ENCODE measurements around the gene PLCB1. TPM values are rescaled to one million over a fixed set of nuclear protein-coding genes. Genes with fewer than 3 reads are reported as not detected.
A peak's percentile ranks its signal among the peaks of the same experiment; 100 is the strongest.

Gene PLCB1
- total and polyA plus RNA-seq, 2 of the 4 experiments (the other 2 are of a cell fraction): 5.6 to 16.1 TPM

DNA sequence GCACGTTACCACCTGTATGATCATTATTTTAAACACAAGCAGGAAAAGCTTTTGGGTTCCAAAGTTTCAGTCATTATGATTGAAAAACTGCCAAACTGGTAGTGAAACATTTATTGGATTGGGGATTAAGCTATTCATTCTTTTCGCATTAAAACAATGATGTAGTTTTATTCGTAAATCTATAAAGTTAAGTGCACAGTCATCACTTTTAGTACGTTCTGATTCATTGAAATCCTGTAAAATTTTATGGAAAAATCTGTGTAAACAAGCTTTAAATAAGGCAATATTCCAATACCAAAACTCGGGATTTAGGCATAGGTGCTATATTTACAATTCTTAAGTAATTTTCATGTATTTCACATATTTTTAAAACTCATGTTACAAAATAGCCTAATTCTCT lies 379.9 kb downstream of the PLCB1 start:
- Histone ChIP-seq H4K91ac (ENCODE audit: insufficient read depth, low read depth, low read length) (no peak overlapping the region), H3K36me3 (ENCODE audit: control insufficient read depth, insufficient read depth, low read length) (no peaks in the 10 kb centered on the region), H3K79me1 (ENCODE audit: low read depth in 1 of 2, low read length in 2 of 2) (no peaks in the 10 kb centered on the region), H4K8ac (ENCODE audit: low read depth in 2 of 2, low read length in 2 of 2) (no peak overlapping the region), H3K9me3 (ENCODE audit: control insufficient read depth, insufficient read depth, low read length) (no peaks in the 10 kb centered on the region), H4K5ac (ENCODE audit: low read depth, low read length) (no peak overlapping the region), H3K27me3 (ENCODE audit: control insufficient read depth, insufficient read depth, low read length) (no peaks in the 10 kb centered on the region), H2AK9ac (replicated peaks; ENCODE audit: low read depth, low read length, poor library complexity) (no peak overlapping the region), H2BK20ac (ENCODE audit: low read depth, low read length) (no peak overlapping the region), H3K9ac (ENCODE audit: low read depth, low read length) (no peak overlapping the region), H3K23ac (ENCODE audit: low read depth, low read length) (no peak overlapping the region), H2AK5ac (ENCODE audit: low read depth, low read length) (no peak overlapping the region), H3K27ac (ENCODE audit: insufficient read depth, low read length) (no peak overlapping the region), H3K9me1 (ENCODE audit: insufficient read depth, low read length) (no peaks in the 10 kb centered on the region; the same call in 1 of the 2 replicates), H3K4ac (ENCODE audit: low read depth, low read length) (no peak overlapping the region), H2BK15ac (ENCODE audit: low read depth, low read length) (no peak overlapping the region), H2BK5ac (ENCODE audit: low read depth, low read length, poor library complexity, severe bottlenecking) (no peak overlapping the region), H4K20me1 (ENCODE audit: insufficient read depth, low read length) (no peaks in the 10 kb centered on the region), H2BK120ac (ENCODE audit: low read depth, low read length) (no peak overlapping the region), H3K4me3 (ENCODE audit: insufficient read depth, low read depth, low read length) (no peak overlapping the region), H3K56ac (ENCODE audit: extremely low read depth, insufficient read depth, low read length) (no peak overlapping the region), H3K14ac (replicated peaks; ENCODE audit: low read depth, low read length) (no peak overlapping the region), H3K4me1 (ENCODE audit: control insufficient read depth, insufficient read depth, low read length) (no peaks in the 10 kb centered on the region), H2AFZ (replicated peaks; ENCODE audit: low read length, poor library complexity) (no peak overlapping the region), H3K18ac (ENCODE audit: low read depth, low read length) (no peak overlapping the region), H3K4me2 (ENCODE audit: low read depth, low read length) (no peak overlapping the region)
- dilution Hi-C loops (cut with HindIII; ENCODE audit: low sequenced_read_pairs, unreplicated experiment): no loop called here
- BruUV-seq (replicated peaks): no TSS peak
- DNase-seq: no peak
- POLR2A ChIA-PET (ENCODE audit: unreplicated experiment): no interaction called here
- intact Hi-C loops (cut with micrococcal nuclease): no loop called here
- in situ Hi-C loops (cut with MboI; ENCODE audit: low sequenced_read_pairs): no loop called here
- no CpG with 5 or more reads among the region's 5 CpGs for WGBS, 2 experiments (ENCODE audit: extremely low coverage in 2 of 2, insufficient read length in 1 of 2)
- no peak for ATAC-seq (ENCODE audit: low read depth)
- peak; percentile 95 for TF ChIP-seq MAFK (IDR thresholded peaks at IDR 0.05; ENCODE audit: low read depth, low read length)
- no peak for TF ChIP-seq RAD21 (IDR thresholded peaks at IDR 0.05; ENCODE audit: low read length)
- TF ChIP-seq CEBPB (IDR thresholded peaks at IDR 0.05; ENCODE audit: low read depth, low read length): no peak
- no peak for TF ChIP-seq MAZ (IDR thresholded peaks at IDR 0.05; ENCODE audit: borderline replicate concordance, low read depth, low read length)
- no peak for TF ChIP-seq FOS (IDR thresholded peaks at IDR 0.05; ENCODE audit: low read depth, low read length)
- TF ChIP-seq USF2 (IDR thresholded peaks at IDR 0.05; ENCODE audit: low read depth, low read length): no peak
- CTCF ChIA-PET: no interaction called here
